ENCODE data around the gene SSRP1.

- TF ChIP-seq ZNF446 (CRISPR knock-in tag; IDR thresholded peaks at IDR 0.05) (no peak), CBFB (CRISPR knock-in tag; IDR thresholded peaks at IDR 0.05) (no peak), NR2C2 (CRISPR knock-in tag; IDR thresholded peaks at IDR 0.05; ENCODE audit: borderline replicate concordance) (no peak), CTCF (CRISPR knock-in tag; IDR thresholded peaks at IDR 0.05) (no peak), PRDM15 (CRISPR knock-in tag; IDR thresholded peaks at IDR 0.05) (no peak), ZNF710 (CRISPR knock-in tag; IDR thresholded peaks at IDR 0.05; ENCODE audit: borderline replicate concordance) (no peak), SMC3 (IDR thresholded peaks at IDR 0.05; ENCODE audit: low read length) (no peak), ZFP41 (CRISPR knock-in tag; IDR thresholded peaks at IDR 0.05; ENCODE audit: borderline replicate concordance) (no peak), REST (IDR thresholded peaks at IDR 0.05; ENCODE audit: borderline replicate concordance in 1 of 2, low read depth in 1 of 2, low read length in 2 of 2) (no peak), ISL2 (CRISPR knock-in tag; IDR thresholded peaks at IDR 0.05) (no peak)
Measured at GRCh38 chr11:57327721-57328120, 8.0 kb downstream of the SSRP1 start.

Data from HepG2 (cell line).